Transverse colon (tissue), 4 donors: Measurements from ENCODE around the gene TNP2.

Experiments used
- EP300 ChIP-seq: sonication (generic); formaldehyde crosslinking; IDR thresholded peaks from one replicate; pipeline ENCODE4 v1.6.1; 2017; ENCODE audit warnings: antibody characterized with exemption, low read depth
- POLR2A ChIP-seq: fragments of 450-650 bp; IDR thresholded peaks from one replicate; pipeline ENCODE4 v1.6.1; 2016; ENCODE audit warnings: antibody characterized with exemption, mild to moderate bottlenecking, moderate library complexity
- POLR2AphosphoS5 ChIP-seq, 3 donors: sonication (generic); formaldehyde crosslinking; IDR thresholded peaks; one replicate each; pipeline ENCODE4 v1.6.1; 2016; ENCODE audit warnings: antibody characterized with exemption in 3 of 3
- TF ChIP-seq, protein P1 (sequence below), 5 experiments: fragments of 200-600 bp in 3 of 5; fragments of 450-650 bp in 2 of 5; sonication (generic) in 3 of 5; IDR thresholded peaks; 1 replicate in 2 of 5; 2 replicates in 3 of 5; pipeline ENCODE4 v1.5.1; 2016 to 2017; ENCODE audit warnings: antibody characterized with exemption in 5 of 5, inconsistent platforms in 3 of 5, mild to moderate bottlenecking in 2 of 5, moderate library complexity in 1 of 5

DNA sequence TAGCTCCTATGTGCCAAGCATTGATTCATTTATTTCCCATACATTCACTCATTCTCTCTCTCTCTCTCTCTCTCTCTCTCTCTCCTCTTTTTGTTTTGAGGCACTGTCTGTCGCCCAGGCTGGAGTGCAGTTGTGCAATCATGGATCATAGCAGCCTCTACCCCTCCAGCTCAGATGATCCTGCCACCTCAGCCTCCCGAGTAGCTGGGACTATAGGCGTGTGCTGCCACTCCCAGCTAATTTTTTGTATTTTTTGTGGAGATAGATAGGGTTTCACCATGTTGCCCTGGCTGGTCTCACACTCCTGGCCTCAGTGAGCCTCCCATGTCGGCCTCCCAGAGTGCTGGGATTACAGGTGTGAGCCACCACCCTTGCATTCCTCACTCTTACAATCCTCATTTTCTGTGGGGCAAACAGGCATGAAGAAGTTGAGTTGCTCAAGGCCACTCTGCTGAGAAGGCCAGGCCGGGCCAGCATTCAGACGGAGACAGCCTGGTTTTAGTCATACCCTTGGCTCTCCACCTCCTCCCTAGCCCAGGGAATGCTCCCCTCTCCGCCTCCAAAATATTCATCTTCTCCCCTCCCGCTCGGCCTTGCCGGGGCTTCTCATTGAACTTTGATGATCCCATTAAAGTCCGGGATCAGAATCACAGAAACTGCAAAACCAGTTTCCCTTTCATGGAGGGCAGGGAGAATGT is 7.9 kb upstream of the TNP2 start:
- no peak for TF ChIP-seq EP300
- TF ChIP-seq, protein P1, sequence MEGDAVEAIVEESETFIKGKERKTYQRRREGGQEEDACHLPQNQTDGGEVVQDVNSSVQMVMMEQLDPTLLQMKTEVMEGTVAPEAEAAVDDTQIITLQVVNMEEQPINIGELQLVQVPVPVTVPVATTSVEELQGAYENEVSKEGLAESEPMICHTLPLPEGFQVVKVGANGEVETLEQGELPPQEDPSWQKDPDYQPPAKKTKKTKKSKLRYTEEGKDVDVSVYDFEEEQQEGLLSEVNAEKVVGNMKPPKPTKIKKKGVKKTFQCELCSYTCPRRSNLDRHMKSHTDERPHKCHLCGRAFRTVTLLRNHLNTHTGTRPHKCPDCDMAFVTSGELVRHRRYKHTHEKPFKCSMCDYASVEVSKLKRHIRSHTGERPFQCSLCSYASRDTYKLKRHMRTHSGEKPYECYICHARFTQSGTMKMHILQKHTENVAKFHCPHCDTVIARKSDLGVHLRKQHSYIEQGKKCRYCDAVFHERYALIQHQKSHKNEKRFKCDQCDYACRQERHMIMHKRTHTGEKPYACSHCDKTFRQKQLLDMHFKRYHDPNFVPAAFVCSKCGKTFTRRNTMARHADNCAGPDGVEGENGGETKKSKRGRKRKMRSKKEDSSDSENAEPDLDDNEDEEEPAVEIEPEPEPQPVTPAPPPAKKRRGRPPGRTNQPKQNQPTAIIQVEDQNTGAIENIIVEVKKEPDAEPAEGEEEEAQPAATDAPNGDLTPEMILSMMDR (IDR thresholded peaks at IDR 0.05) = no peak
- no peak for TF ChIP-seq POLR2A
- TF ChIP-seq POLR2AphosphoS5 (IDR thresholded peaks at IDR 0.05) = no peak
